GM12891 (cell line): ENCODE results near the gene RHEX.
"Not testable (repeated sequence)": the region's sequence is repeated elsewhere in the genome, so short reads cannot be mapped to it uniquely, and the experiment has no call there.

Experiments used
- POLR2A ChIP-seq: IDR thresholded peaks from 2 replicates; pipeline ENCODE4 v1.6.1; 2011; ENCODE audit warnings: low read depth, low read length, control low read depth
- POLR2AphosphoS5 ChIP-seq: IDR thresholded peaks from 2 replicates; pipeline ENCODE4 v1.6.1; 2011; ENCODE audit warnings: low read depth, low read length, control low read depth
- TAF1 ChIP-seq: IDR thresholded peaks from 2 replicates; pipeline ENCODE4 v1.6.1; 2011; ENCODE audit warnings: low read depth, low read length, control low read depth

- TF ChIP-seq POLR2A, POLR2AphosphoS5, TAF1: not testable (repeated sequence)
Measured at GRCh38 chr1:206052919-206053610, at the start of gene RHEX.
